Measurements from ENCODE around the gene AK2.

GRCh38 chr1:33003657-33004056 lies 33.0 kb downstream of the AK2 start:
- TF ChIP-seq CTCF (IDR thresholded peaks at IDR 0.05) (no peak), EP300 (IDR thresholded peaks at IDR 0.05) (no peak), POLR2A (IDR thresholded peaks at IDR 0.05) (no peak)

Data from sigmoid colon (tissue), 4 donors.